Upper lobe of right lung (tissue), 1 donor: ENCODE results near the gene JADE1. TPM values are rescaled to one million over a fixed set of nuclear protein-coding genes. Genes with fewer than 3 reads are reported as not detected.

Source experiments
- ATAC-seq: fragments of 200-7000 bp; cut with Tn5 transposase; one replicate; pipeline ENCODE4 v1.9.1; 2020; ENCODE audit warnings: mild to moderate bottlenecking, moderate library complexity
- DNase-seq: peaks from one replicate; pipeline ENCODE4 v3.0.0-alpha.2; 2020
- H3K27ac ChIP-seq: fragments of 200-600 bp; one replicate; pipeline ENCODE4 v1.8.0; 2022
- H3K27me3 ChIP-seq: fragments of 200-600 bp; one replicate; pipeline ENCODE4 v1.8.0; 2022; ENCODE audit warnings: mild to moderate bottlenecking
- H3K36me3 ChIP-seq: fragments of 200-600 bp; one replicate; pipeline ENCODE4 v1.8.0; 2022
- H3K4me1 ChIP-seq: fragments of 200-600 bp; one replicate; pipeline ENCODE4 v1.8.0; 2022
- H3K4me3 ChIP-seq: fragments of 200-600 bp; one replicate; pipeline ENCODE4 v1.8.0; 2022; ENCODE audit warnings: mild to moderate bottlenecking
- H3K9me3 ChIP-seq: fragments of 200-600 bp; one replicate; pipeline ENCODE4 v1.8.0; 2022
- intact Hi-C: fragments of 100-400 bp; cut with DNase I; formaldehyde crosslinking; loops from one replicate; pipeline ENCODE4 v1.11.0; 2022
- total RNA-seq: library from RNA; stranded (reverse); fragmentation: NEBNext Ultra II Directional; extraction: Animal tissue kit (Norgen Biotek cat#: 25700); gene quantifications from one replicate; pipeline ENCODE4 v1.2.1, GENCODE V29; 2021
- TF ChIP-seq, protein P1 (sequence below): fragments of 200-600 bp; IDR thresholded peaks from one replicate; pipeline ENCODE4 v1.8.0; 2022; ENCODE audit warnings: antibody characterized with exemption
- donor health status: DM: no; HTN: yes; CAD: no; lungs with severe emphysema.

The JADE1 gene
- total RNA-seq, 1 donor from 2014 or later = 41.7 TPM

GRCh38 chr4:128847082-128847724 lies 37.7 kb downstream of the JADE1 start:
- Histone ChIP-seq H3K9me3 (no peaks in the 10 kb centered on the region), H3K27ac (no peak overlapping the region), H3K36me3 (peaks cover 83% of the 10 kb centered on the region), H3K4me3 (no peak overlapping the region), H3K4me1 (peaks cover 8% of the 10 kb centered on the region), H3K27me3 (no peaks in the 10 kb centered on the region)
- intact Hi-C loops = no loop called here
- DNase-seq (no peak), ATAC-seq (peak; percentile 24)
- TF ChIP-seq, protein P1, sequence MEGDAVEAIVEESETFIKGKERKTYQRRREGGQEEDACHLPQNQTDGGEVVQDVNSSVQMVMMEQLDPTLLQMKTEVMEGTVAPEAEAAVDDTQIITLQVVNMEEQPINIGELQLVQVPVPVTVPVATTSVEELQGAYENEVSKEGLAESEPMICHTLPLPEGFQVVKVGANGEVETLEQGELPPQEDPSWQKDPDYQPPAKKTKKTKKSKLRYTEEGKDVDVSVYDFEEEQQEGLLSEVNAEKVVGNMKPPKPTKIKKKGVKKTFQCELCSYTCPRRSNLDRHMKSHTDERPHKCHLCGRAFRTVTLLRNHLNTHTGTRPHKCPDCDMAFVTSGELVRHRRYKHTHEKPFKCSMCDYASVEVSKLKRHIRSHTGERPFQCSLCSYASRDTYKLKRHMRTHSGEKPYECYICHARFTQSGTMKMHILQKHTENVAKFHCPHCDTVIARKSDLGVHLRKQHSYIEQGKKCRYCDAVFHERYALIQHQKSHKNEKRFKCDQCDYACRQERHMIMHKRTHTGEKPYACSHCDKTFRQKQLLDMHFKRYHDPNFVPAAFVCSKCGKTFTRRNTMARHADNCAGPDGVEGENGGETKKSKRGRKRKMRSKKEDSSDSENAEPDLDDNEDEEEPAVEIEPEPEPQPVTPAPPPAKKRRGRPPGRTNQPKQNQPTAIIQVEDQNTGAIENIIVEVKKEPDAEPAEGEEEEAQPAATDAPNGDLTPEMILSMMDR = no peak

- DNase-seq = no peak
- intact Hi-C loops = no loop called here
- TF ChIP-seq, protein P1 = no peak
- H3K36me3 ChIP-seq = peaks cover 92% of the 10 kb centered on the region
- ATAC-seq = no peak
- H3K4me3 ChIP-seq = no peak overlapping the region
- no peak overlapping the region for H3K27ac ChIP-seq
- peaks cover 8% of the 10 kb centered on the region for H3K4me1 ChIP-seq
- no peaks in the 10 kb centered on the region for H3K27me3 ChIP-seq
- no peaks in the 10 kb centered on the region for H3K9me3 ChIP-seq
Observed at GRCh38 chr4:128848461-128848860, 39.0 kb downstream of the JADE1 start.

GRCh38 chr4:128850252-128850651 lies 40.8 kb downstream of the JADE1 start:
- TF ChIP-seq, protein P1 = no peak

DNA sequence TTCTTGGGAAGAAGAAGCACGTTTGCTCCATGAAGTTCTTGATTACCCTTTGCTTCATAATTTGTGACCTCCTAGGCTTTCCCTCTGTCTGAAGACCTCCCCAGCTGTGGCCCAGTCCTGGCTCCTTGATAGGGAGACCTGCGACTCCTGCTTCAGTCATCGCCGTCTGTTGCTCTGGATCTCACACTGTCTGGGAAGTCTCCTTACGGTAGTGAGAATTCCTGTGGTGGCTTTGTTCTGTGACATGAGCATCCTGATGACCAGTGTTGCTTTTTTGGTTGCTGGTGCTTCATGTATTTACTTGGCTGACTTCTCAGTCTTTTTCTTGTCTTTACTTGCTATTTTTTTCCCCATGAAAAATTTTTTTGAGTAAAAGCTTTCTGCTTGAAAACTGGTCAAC lies 44.2 kb downstream of the JADE1 start:
- no peak for DNase-seq
- ATAC-seq = no peak
- no peaks in the 10 kb centered on the region for H3K4me1 ChIP-seq
- peaks cover 93% of the 10 kb centered on the region for H3K36me3 ChIP-seq
- H3K9me3 ChIP-seq = no peaks in the 10 kb centered on the region
- TF ChIP-seq, protein P1 = no peak
- H3K4me3 ChIP-seq = no peak overlapping the region
- H3K27me3 ChIP-seq = no peaks in the 10 kb centered on the region
- intact Hi-C loops = no loop called here
- no peak overlapping the region for H3K27ac ChIP-seq

More at GRCh38 chr4:128850252-128850651, 40.8 kb downstream of the JADE1 start:
- intact Hi-C loops = no loop called here
- H3K27ac ChIP-seq = no peak overlapping the region
- H3K9me3 ChIP-seq = no peaks in the 10 kb centered on the region
- no peak for ATAC-seq
- DNase-seq = no peak
- peaks cover under 1% of the 10 kb centered on the region for H3K4me1 ChIP-seq
- H3K27me3 ChIP-seq = no peaks in the 10 kb centered on the region
- H3K36me3 ChIP-seq = peaks cover 91% of the 10 kb centered on the region
- H3K4me3 ChIP-seq = no peak overlapping the region

DNA sequence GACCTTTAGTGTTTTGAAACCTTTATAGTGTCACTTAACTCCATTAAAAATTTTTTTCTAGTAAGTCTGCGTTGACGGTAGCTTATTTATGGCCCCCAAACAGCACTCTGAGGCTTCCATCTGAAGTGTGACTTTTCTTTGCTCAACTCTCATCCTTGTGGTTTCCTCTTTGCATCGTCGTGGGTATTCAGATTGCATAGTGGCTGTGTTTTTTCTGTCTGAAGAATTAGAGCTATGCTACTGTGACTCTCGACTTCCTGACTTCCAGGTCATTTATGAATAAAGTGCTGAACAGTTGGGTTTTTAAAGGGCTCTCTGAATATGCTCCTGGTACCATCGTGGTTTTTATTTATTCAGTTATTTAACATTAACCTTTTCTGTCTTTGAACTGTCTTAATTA lies 44.9 kb downstream of the JADE1 start:
- intact Hi-C loops = no loop called here
- DNase-seq = no peak
- ATAC-seq = peak; percentile 37
- Histone ChIP-seq H3K36me3 (peaks cover 86% of the 10 kb centered on the region), H3K27ac (no peak overlapping the region), H3K9me3 (no peaks in the 10 kb centered on the region), H3K4me1 (peaks cover 5% of the 10 kb centered on the region), H3K4me3 (no peak overlapping the region), H3K27me3 (no peaks in the 10 kb centered on the region)
- TF ChIP-seq, protein P1 = no peak

GRCh38 chr4:128855621-128856020 lies 46.1 kb downstream of the JADE1 start:
- intact Hi-C loops = no loop called here
- Histone ChIP-seq H3K4me3 (no peak overlapping the region), H3K27ac (no peak overlapping the region), H3K9me3 (no peaks in the 10 kb centered on the region), H3K36me3 (peaks cover 84% of the 10 kb centered on the region), H3K27me3 (no peaks in the 10 kb centered on the region), H3K4me1 (peaks cover 6% of the 10 kb centered on the region)
- TF ChIP-seq, protein P1 = no peak
- ATAC-seq = no peak
- DNase-seq = no peak
